Fibroblast of the aortic adventitia (primary cell): ENCODE results near the gene ASB10. TPM values are rescaled to one million over a fixed set of nuclear protein-coding genes. Genes with fewer than 3 reads are reported as not detected.

Source experiments
- DNase-seq: peaks from one replicate; pipeline ENCODE4 v3.0.0-alpha.2; 2010; ENCODE audit warnings: low read depth
- H3K4me3 ChIP-seq: 2 replicates; pipeline ENCODE4 v1.5.1; 2011; ENCODE audit warnings: low read depth, mild to moderate bottlenecking, control low read depth, low read length, moderate library complexity
- CTCF ChIP-seq: IDR thresholded peaks from 2 replicates; pipeline ENCODE4 v1.5.1; 2011; ENCODE audit warnings: mild to moderate bottlenecking, low read length, control low read depth, inconsistent platforms; ENCODE audit not compliant: insufficient read depth
- total RNA-seq: library from RNA; depleted of rRNA; stranded (reverse); fragments of >200 nt; gene quantifications from 2 replicates; pipeline ENCODE4 v1.2.3, GENCODE V29; 2012; ENCODE audit warnings: low replicate concordance

The ASB10 gene
- total RNA-seq, 1 donor = not detected

GRCh38 chr7:151210087-151210854 is 23.2 kb upstream of the ASB10 start, which contains the start of gene H2BK1:
H2BK1 (minus strand) TSS chr7:151210488; CDS start chr7:151210318, 170 bp downstream.
- DNase-seq = no peak
- TF ChIP-seq CTCF = no peak
- no peak within 1 kb of the TSS for H3K4me3 ChIP-seq

DNA sequence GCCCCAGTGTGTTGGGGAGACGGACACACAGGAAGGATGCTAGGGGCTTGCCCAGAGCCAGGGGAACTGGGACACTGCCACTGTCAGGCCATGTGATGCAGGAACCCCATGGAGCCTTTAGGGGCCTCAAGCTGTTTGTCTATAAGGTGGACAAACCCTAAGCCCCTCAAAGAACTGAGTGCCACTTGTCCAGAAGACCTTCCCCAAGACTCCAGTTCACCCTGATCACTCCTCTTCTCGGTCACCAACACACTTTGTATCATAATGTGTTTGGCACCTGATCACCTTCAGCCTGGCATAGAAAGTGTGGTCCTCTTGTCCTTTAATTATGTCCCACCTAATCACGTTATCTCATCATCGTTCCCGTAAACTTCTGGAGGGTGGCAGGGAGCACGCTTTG is 22.5 kb upstream of the ASB10 start:
- TF ChIP-seq CTCF = no peak
- no peak for DNase-seq

DNA sequence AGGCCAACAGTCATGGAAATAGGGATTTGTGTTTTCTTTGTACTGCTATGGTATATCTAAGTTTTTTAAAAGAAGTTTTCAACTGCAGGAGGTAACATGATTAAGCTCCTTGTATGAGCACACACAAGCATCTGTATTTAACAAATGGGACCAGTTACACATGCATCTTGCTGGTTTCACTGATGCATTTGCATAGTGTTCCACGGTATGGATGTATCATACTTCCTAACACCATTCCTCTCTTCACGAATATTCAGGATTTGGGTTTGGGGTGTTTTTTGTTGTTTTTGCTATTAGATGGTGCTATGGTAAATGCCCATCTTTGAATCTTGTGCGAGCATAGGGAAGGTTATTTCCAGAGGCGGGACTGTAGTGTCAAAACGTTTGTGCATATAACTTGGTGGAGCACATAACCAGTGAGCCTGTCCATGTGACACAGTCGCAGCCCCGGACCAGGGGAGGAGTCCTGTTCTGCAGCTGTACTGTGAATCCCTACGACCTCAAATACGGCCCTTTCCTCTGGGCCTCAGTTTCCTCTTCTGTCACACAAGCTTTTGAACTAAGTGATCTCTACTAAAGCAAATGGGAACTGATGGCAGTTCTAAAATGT is 21.3 kb upstream of the ASB10 start:
- no peak for TF ChIP-seq CTCF
- H3K4me3 ChIP-seq = no peak overlapping the region
- no peak for DNase-seq

More for the DNA sequence above, 22.5 kb upstream of the ASB10 start:
- no peak overlapping the region for H3K4me3 ChIP-seq

- DNase-seq = no peak
- TF ChIP-seq CTCF = no peak
- H3K4me3 ChIP-seq = no peak overlapping the region
Measured at GRCh38 chr7:151207804-151208203, 20.8 kb upstream of the ASB10 start.

- TF ChIP-seq CTCF = no peak
- no peak for DNase-seq
- no peak overlapping the region for H3K4me3 ChIP-seq
Measured at GRCh38 chr7:151207315-151207714, 20.3 kb upstream of the ASB10 start.

DNA sequence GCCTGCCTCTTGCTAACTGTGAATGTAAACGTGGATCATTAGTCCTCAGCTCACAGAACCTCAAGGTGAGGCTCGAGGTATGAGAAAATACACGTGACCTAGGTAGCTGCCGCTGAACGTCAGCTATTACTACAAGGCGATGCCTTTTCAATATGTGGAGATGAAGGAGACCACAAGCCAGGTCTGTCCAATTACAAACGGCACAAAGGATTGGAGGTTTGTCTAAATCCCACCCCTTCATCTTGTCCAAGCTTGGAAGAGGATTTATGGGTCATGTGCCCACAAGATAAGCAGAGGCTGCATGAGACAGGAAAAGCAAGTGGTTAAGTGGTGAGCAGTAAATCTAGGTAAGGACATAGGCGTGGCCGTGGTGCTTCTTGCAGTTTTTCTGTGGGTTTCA is 19.9 kb upstream of the ASB10 start:
- no peak for TF ChIP-seq CTCF
- DNase-seq = no peak
- no peak overlapping the region for H3K4me3 ChIP-seq
